ENCODE results near the gene BCL6B. TPM values are rescaled to one million over a fixed set of nuclear protein-coding genes. Genes with fewer than 3 reads are reported as not detected.
A peak's percentile ranks its signal among the peaks of the same experiment; 100 is the strongest.
"Not testable (repeated sequence)": the region's sequence is repeated elsewhere in the genome, so short reads cannot be mapped to it uniquely, and the experiment has no call there.

Gene BCL6B
- 101 and 117 TPM in 2 replicates for total RNA-seq

- DNase-seq (ENCODE audit: low read depth, low spot score): no peak
These were observed at the start of gene BCL6B for GRCh38 chr17:7022781-7023571. BCL6B (plus strand) TSS chr17:7023050; CDS start chr17:7023672, 622 bp downstream.

DNA sequence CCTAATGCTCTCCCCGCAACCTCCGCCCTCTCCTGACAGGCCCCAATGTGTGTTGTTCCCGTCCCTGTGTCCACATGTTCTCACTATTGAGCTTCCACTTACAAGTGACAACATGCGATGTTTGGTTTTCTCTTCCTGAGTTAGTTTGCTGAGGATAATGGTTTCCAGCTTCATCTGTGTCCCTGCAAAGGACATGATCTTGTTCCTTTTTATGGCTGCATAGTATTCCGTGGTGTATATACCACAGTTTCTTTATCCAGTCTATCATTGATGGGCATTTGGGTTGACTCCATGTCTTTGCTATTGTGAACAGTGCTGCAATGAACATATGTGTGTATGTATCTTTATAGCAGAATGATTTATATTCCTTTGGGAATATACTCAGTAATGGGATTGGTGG, 43.4 kb upstream of the BCL6B start:
- DNase-seq (ENCODE audit: low read depth, low spot score): not testable (repeated sequence)

DNA sequence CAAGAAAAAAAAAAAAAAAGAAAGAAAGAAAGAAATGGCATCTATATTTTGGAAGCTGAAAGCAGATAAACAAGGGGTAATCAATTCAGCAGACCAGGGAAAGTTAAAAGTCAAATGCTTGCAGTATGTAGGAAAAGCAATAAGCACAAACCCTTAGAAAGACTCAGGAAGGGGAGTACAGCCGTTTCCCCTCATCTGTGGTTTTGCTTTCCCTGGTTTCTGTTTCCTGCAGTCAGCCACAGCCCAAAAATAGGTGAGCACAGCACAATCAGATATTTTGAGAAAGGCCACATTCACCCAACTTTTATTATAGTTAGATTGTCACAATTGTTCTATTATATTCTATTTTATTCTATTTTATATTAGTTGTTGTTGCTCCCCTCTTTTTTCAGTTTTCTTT, 41.4 kb upstream of the BCL6B start:
- no peak for DNase-seq (ENCODE audit: low read depth, low spot score)

DNA sequence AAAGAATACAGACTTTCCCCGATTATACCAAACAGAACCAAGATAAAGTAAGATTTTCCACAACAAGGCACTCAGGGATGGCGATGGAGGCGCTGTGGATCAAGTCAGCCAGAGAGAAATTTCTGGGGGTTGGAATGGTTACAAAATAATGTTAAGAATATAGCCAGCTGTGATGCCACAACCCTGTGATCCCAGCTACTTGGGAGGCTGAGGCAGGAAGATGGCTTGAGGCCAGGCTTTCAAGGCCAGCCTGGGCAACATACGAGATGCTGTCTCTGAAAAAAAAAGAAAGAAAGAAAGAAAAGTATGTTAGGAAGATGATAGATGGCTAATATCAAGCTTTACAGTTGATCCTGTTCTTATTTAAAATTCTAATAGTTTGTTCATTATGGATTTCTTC, 37.6 kb upstream of the BCL6B start:
- no peak for DNase-seq (ENCODE audit: low read depth, low spot score)

- peak; percentile 43 for DNase-seq (ENCODE audit: low read depth, low spot score)
These were observed 36.2 kb upstream of the BCL6B start for GRCh38 chr17:6986676-6987075.

- no peak for DNase-seq (ENCODE audit: low read depth, low spot score)
These were observed 33.1 kb upstream of the BCL6B start for GRCh38 chr17:6989779-6990178.

- DNase-seq (ENCODE audit: low read depth, low spot score): not testable (repeated sequence)
These were observed 29.2 kb upstream of the BCL6B start for GRCh38 chr17:6993613-6994056.

- DNase-seq (ENCODE audit: low read depth, low spot score): no peak
These were observed 28.7 kb upstream of the BCL6B start for GRCh38 chr17:6994118-6994598.

DNA sequence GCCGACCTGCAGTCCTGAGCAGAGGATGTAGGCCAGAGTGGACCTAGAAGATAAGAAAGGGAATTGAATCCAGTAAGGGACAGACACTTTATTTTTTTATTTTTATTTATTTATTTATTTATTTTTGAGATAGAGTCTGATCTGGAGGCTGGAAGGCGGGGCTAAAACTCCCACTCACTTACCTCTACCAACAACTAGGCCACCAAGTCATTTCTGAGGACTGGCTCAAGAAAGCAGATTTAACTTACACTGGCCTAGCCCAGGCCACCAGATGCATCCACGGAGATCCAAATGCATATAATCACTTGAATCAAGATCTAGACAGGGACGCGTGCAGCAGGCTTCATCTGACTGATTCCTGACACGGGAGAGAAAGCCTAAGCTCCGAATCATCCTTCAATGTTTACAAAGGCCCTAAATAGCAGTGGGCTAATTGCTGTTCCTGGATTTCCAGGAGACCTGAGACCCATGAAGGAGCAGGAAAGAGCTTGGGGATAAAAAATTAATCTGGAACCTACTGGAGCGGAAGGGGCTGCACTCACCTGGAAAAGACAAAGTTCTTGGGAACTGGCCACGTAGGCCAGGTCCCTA, 28.1 kb upstream of the BCL6B start:
- DNase-seq (ENCODE audit: low read depth, low spot score): no peak

GRCh38 chr17:6995500-6996255, 27.2 kb upstream of the BCL6B start, which contains the start of gene ALOX12:
ALOX12 (plus strand) TSS chr17:6996049; CDS start chr17:6996118, 69 bp downstream.
- no peak for DNase-seq (ENCODE audit: low read depth, low spot score)

- no peak for DNase-seq (ENCODE audit: low read depth, low spot score)
These were observed 26.4 kb upstream of the BCL6B start for GRCh38 chr17:6996256-6997011.

DNA sequence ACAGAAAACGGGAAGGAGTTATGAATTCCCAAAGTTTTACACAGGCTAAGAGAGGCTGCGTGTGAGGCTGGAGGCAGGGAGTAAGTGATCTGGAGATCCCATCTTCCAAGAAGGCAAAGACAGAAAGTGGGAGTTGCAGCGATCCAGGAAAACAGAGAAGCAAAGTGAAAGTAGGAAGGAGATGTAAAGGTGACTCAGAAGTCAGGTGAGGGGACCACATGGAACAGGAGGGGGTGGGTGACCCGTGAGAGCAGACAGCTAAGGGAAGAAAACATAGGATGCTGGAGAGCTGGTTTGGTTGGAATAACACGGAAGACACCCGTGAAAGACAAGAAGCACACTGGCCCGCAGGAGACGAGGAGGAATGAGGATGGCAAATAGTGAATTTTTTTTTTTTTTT, 25.7 kb upstream of the BCL6B start:
- no peak for DNase-seq (ENCODE audit: low read depth, low spot score)

DNA sequence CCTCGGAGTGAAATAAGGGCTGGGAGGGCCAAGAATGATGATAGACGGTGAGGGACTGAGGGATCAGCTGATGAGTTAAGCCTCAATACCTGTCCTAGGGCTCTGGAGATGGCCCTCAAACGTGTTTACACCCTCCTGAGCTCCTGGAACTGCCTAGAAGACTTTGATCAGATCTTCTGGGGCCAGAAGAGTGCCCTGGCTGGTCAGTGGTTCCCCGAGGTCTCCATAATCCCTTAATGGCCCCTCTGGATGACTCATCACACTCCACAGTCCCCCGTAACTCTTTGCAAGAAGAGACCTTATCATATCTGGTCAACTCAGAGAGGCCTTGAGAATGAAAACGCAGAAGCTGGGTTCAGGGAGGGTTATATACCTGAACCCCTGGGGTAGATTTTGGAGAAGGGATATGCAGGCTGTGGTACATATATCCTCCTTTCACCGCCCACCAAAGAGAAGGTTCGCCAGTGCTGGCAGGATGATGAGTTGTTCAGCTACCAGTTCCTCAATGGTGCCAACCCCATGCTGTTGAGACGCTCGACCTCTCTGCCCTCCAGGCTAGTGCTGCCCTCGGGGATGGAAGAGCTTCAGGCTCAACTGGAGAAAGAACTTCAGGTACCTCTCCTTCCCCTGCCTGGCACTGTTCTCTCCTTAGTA, 23.9 kb upstream of the BCL6B start:
- no peak for DNase-seq (ENCODE audit: low read depth, low spot score)

DNA sequence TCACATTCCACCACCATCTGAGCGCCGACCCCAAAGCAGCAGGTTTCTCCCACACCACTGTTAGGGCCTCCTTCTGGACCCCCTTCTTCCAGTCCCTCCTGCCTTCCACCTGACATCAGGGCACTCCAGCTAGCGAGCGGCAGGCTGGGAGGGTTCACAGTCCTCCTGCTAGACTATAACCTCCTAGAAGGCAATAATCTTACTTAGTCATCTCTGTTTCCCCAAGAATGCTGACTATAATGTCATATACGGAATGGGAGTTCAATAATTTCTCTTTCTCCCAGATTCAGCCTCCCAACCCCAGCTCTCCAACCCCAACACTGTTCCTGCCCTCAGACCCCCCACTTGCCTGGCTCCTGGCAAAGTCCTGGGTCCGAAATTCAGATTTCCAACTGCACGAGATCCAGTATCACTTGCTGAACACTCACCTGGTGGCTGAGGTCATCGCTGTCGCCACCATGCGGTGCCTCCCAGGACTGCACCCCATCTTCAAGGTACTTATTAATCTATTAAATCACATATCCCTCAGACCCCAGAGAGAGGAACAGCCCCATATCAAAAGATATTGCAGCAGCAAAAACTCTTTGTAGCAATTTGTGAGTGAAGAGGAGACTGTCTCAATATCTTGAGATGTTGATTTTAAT, 21.4 kb upstream of the BCL6B start:
- no peak for DNase-seq (ENCODE audit: low read depth, low spot score)

DNA sequence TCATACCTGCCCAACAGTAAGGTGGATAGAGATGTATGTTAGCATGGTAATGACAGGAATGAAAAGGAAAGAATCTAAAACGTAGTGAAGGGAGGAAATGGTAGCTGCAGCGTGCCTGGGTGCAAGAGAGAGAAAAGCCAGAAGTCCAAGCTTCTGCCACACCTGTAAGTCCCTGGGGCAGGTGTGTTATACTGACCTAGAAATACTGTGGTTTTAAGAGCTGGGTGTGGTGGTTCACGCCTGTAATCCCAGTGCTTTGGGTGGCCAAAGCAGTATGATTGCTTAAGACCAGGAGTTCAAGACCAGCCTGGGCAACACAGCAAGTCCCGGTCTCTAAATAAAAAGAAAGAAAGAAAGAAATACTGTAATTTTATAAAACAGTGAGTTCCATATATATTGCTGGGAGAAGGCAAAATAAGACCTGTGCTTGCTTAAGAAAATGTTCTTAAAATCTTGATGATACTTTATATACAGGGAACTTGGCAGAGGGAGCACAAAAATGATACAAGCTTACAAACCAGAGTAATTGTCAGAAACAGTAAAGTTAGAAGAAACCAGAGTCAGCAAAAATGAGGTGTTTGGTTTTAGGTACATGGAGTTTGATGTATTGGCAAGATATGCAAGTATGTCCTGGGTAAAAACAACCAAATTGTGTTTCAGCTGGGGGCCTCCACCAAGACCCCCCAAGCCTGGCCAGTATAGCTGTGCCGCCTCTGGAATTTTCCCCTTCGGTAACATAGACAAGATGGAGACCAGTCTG, 20.4 kb upstream of the BCL6B start:
- no peak for DNase-seq (ENCODE audit: low read depth, low spot score)

DNA sequence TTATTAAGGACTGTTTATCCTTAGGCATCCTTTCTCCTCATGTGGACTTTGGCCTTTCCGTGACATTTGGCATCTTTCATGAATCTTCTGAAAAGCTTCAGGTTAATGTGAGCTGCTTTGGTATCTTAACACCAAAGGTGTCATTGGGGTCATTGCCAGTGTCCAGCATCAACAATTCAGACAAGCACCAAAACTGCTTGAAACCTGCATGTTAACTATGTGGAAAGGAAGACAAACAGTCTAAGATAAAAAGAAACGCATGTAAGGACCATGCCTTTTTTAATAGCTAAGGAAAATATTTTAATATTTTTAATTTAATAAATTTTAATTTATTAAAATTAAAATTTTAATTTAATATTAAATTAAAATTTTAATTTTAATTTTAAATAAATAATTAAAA, 19.1 kb upstream of the BCL6B start:
- no peak for DNase-seq (ENCODE audit: low read depth, low spot score)

- DNase-seq (ENCODE audit: low read depth, low spot score): no peak
These were observed 18.2 kb upstream of the BCL6B start for GRCh38 chr17:7004398-7005253.

- no peak for DNase-seq (ENCODE audit: low read depth, low spot score)
These were observed 17.1 kb upstream of the BCL6B start for GRCh38 chr17:7005716-7006115.

DNA sequence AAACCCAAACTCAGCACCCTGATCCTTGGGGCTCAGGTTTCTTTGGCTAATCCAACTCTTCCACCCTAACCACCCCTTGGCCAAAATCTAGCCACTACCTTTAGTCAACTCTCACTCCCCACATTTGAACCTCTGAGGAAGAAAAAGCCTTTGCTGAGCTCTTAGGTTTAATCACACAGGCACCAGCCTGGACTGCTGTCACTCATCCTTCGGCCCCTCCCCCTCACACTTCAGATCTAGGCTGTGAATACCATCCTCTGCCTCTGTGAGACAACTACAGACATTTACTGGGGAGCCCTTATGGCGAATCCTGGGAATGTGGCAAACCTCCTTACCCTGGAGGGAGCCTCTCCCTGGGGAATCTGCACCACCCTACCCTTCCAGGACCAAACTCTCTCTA, 15.7 kb upstream of the BCL6B start:
- no peak for DNase-seq (ENCODE audit: low read depth, low spot score)

All from pulmonary artery endothelial cell (primary cell).